Measurements from ENCODE around the gene PDE4B. TPM values are rescaled to one million over a fixed set of nuclear protein-coding genes. Genes with fewer than 3 reads are reported as not detected.

Gene PDE4B
- total RNA-seq, 1 donor from 2014 or later = 54.6 TPM

DNA sequence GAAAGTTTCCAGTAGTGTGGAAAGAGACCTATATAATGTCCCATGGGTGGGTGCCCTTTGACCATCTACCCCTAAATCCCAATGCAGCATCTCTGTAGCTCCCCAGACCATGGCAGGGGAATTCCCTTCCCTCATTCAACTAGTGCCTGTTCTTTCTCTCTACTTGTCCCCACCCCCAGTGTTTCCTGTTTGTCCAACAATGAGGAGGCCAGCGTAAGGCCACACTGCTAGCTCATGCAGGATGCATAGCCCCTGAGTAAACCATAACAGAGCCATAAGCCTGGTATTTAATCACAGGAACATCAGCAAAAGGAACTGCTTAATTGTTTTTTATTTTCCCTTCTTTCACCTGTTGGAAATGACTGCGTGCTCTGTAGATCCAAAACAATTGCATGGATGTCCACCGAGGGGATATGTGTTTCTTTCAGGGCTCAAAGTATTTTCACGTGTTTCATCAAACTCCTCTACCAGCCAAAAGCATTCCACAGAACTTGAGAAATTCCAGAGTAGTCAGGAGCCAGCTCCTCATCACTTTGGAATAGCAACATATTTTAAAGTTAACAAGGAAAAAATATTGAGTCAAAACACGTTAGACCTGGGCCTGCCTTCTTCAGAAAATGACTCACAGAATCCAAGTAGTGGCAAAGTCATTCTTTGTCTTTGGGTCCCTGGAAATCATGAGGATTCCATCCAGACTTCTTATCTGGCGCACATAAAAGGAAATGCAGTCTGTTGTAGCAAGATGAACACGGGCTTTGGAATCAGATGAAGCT is 578.7 kb downstream of the PDE4B start:
- DNase-seq (ENCODE audit: extremely low read depth, low read depth, low spot score) = peak; percentile 83

- DNase-seq (ENCODE audit: extremely low read depth, low read depth, low spot score) = no peak
Observed at GRCh38 chr1:66372522-66373101, 579.9 kb downstream of the PDE4B start.

GRCh38 chr1:66373157-66373591 is 580.5 kb downstream of the PDE4B start:
- no peak for DNase-seq (ENCODE audit: extremely low read depth, low read depth, low spot score)

DNA sequence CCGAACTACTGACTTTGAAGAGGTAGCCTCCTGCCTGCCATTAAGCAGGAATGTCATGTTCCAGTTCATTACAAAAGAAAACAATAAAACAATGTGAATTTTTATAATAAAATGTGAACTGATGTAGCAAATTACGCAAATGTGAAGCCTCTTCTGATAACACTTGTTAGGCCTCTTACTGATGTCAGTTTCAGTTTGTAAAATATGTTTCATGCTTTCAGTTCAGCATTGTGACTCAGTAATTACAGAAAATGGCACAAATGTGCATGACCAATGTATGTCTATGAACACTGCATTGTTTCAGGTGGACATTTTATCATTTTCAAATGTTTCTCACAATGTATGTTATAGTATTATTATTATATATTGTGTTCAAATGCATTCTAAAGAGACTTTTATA is 581.5 kb downstream of the PDE4B start:
- no peak for DNase-seq (ENCODE audit: extremely low read depth, low read depth, low spot score)

DNA sequence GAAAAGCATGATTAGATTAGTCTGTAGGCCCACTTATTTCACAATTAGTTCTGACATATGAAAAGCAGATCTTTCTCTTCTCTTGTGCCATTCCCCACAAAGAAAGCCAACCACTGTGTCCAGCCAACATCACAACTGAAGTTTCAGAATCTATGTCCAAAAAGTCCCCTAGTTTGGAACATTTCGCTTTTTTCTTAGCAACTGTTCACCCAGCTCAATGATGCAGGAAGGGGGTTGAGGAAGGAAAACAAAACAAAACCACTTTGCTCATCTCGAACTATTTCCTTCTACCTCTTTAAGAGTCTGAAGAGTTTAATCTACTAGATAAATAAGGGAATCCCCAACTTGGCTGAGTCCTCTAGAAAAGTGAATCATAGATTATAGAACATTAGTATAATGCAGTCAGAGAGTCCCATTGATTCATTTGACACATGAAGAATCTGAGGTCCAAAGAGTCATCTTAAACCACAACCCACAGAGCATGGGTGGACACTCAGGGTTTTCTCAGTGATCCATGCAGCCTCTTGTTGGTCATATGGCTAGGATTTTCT is 581.9 kb downstream of the PDE4B start:
- DNase-seq (ENCODE audit: extremely low read depth, low read depth, low spot score) = no peak

- DNase-seq (ENCODE audit: extremely low read depth, low read depth, low spot score) = no peak
Observed at GRCh38 chr1:66375125-66375524, 582.4 kb downstream of the PDE4B start.

DNA sequence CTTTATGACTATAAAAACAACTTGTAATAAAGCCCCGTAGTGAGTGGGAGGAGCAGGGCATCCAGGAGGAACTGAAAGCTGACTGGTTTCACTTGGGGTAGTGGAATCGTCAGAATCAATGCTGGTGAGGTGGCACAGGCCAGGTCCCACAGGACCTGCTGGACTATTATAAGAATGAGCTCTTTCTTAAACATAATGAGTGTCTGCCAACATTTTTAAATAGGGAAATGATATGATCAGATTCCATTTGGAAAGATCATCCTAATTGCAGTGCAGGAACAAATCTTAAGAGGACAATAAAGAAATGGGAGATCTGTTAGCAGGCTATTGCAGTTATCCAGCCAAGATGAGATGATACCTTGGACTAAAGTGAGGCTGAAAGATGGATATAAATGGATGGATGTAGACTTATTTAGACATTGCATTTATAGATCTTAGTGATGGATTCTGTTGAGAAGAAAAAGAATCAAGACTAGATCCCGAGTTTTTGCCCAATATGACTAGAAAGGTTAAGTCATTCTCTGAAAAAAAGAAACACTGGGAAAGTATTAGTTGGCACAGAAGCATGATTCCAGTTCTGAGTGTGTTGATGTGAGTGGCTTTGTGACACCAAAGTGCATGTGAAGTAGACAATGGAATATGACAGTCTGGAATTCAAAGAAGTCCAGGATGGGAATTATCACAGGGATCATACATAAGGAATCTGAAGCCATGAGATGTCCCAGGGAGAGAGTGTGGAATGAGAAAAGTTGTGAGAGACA is 587.9 kb downstream of the PDE4B start:
- DNase-seq (ENCODE audit: extremely low read depth, low read depth, low spot score) = no peak

GRCh38 chr1:66381621-66382275 is 589.1 kb downstream of the PDE4B start:
- DNase-seq (ENCODE audit: extremely low read depth, low read depth, low spot score) = no peak

DNA sequence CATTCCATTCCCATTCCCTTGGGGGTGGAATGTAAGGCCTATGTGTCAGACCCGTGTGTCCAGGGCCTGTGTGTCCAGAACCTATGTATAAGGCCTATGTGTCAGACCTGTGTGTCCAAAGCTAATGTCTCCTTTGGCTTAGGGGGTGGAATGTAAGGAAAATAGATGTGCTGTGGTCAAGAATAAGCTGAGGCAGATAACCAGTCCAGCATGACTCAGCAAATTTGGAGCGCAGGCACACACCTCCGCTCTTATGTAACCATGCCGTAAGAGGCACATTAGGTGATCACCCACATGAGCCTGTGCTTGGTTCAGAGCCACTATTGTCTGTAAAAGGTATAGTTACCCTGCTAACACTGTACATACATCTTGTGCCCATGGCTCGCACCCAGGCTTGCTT is 590.5 kb downstream of the PDE4B start:
- DNase-seq (ENCODE audit: extremely low read depth, low read depth, low spot score) = no peak

DNA sequence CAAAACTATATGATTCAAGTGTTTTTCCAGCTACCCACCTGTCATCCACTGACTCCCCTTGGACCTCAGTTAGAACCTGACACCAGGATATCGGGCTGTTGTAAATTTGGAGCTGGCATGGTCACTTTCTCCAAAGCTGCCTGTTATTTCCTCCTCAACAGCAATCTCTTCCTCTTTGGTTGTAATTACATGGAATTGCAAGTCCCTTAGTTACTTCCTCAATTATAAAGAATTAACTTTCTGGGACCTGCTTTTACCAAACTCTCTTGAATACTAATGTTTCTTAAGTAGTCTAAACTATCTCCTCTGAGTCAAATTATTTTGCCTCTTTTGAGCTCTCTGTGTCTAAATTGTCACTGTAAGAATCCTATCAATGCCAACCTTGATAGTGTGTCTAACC is 590.9 kb downstream of the PDE4B start:
- no peak for DNase-seq (ENCODE audit: extremely low read depth, low read depth, low spot score)

- no peak for DNase-seq (ENCODE audit: extremely low read depth, low read depth, low spot score)
Observed at GRCh38 chr1:66384258-66384921, 591.7 kb downstream of the PDE4B start.

- no peak for DNase-seq (ENCODE audit: extremely low read depth, low read depth, low spot score)
Observed at GRCh38 chr1:66386712-66387111, 594.0 kb downstream of the PDE4B start.

GRCh38 chr1:66388913-66389312 is 596.2 kb downstream of the PDE4B start:
- DNase-seq (ENCODE audit: extremely low read depth, low read depth, low spot score) = no peak

GRCh38 chr1:66393586-66394287 is 601.0 kb downstream of the PDE4B start:
- DNase-seq (ENCODE audit: extremely low read depth, low read depth, low spot score) = no peak

DNA sequence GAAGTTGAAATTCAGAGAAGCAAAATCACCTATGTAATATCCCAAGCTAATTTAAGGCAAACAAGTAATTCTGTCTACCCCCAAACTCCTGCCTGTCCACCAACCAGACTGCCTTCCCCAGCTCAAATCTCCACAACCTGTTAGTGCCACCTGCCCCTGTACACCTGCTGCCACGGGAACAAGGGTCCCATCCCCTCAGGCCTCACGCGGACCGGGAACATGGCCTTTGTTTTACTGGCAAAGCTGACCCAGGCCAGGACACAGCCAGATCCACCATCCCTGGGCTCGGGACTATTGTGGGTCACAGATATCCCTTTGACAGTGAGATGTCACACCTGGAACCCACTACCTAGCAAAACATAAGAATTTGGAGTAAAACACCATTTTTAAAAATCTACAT is 601.9 kb downstream of the PDE4B start:
- no peak for DNase-seq (ENCODE audit: extremely low read depth, low read depth, low spot score)

DNA sequence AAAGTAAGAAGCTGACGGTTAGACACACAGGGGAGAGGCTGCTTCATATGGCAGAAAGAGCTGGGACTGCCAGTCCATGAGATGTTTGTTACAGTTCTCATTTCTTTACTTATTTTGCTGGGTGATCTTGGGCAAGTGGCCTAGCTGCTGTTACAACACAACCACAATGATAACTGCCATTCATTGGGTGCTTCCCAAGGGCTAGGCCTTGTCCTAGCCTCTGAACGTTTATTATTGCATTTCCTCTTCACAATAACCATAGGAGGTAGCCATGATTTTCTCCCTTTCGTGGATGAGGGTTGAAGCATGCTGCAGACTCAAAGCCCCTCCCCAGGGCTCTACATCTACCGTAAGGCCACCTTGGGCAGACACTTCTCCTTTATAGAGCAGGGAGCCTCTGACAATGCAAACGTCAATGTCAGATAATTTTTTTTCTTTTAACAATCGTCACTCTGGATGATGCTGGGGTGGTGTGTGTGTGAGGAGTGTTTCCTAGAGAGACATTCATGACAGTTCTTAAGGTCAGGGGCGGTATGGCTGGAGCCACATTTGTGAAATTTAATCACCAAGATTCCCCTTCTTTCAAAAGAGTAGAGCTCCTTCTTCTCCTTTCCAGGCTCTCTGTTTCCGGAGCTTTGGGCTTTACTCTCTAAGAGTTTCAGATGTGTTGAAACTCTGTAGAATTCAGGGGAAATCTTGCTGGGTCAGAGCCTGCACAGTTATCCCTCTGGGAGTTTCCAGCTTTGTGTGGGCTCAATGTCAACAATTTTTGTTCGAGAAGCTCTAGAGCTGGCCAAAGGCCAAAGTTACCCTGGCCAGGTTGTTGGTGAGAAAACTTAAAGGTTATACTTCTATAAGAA is 602.7 kb downstream of the PDE4B start:
- no peak for DNase-seq (ENCODE audit: extremely low read depth, low read depth, low spot score)

DNA sequence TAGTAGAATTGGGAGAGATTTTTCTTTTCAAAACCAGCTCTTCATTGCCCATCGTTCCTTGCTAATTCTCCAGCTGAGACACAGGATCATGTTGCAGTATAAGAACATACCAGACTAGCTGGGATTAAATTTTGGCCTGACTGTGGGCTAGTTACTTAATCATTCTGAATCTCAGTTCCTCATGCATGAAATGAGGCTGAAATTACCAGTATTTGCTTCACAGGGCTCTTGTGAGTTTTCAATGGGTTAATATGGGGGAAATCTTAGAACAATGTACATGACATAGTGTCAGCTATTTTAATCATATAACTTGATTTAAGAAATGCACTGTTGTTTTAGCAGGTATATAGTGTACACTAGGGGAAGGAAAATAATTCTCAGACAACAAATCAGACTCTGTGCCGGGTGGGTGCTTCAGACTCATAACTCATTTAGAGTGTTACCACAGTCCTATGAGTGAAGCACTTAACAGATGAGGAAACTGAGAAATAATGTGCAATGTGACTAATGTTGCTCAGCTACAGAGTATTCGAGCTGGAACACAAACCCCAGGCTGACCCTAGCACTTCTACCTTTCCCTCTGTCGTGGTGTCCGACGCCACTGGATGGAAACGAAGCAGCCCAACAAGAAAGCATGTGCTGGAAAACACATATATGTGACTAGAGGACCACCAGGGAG is 603.7 kb downstream of the PDE4B start:
- DNase-seq (ENCODE audit: extremely low read depth, low read depth, low spot score) = no peak

DNA sequence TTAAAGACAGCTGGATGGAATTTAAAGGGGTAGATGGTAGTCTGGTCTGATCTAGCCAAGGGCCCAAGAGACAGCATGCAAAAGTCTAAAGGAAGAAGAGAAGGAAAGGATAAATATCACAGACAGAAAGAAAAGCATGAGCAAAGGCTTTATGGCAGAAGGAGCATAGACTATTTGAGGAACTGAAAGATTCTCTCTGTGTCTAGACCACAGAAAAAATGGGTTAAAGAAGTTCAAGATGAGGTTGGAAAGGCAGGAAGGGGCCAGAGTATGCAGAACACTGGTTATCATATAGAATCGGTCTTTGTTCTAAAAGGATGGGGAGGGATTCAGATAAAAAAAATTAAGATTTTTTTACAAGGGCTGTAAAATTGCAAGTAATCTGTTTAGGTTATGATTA is 604.5 kb downstream of the PDE4B start:
- DNase-seq (ENCODE audit: extremely low read depth, low read depth, low spot score) = no peak
